Stimulated activated CD8-positive, alpha-beta memory T cell treated with anti-CD3 and anti-CD28 coated beads, Interleukin-4, amount 100 ng/mL, for 24 hours (primary cell): ENCODE measurements around the gene HEXIM1.

Experiments
- DNase-seq: peaks from one replicate; pipeline ENCODE4 v3.0.0-alpha.2; 2020; ENCODE audit warnings: low read depth

The HEXIM1 gene

GRCh38 chr17:45129940-45130680 is 18.2 kb upstream of the HEXIM1 start:
- no peak for DNase-seq

GRCh38 chr17:45130681-45131615 is 17.3 kb upstream of the HEXIM1 start:
- DNase-seq = no peak

- no peak for DNase-seq
Observed at GRCh38 chr17:45131616-45132319, 16.5 kb upstream of the HEXIM1 start.

DNA sequence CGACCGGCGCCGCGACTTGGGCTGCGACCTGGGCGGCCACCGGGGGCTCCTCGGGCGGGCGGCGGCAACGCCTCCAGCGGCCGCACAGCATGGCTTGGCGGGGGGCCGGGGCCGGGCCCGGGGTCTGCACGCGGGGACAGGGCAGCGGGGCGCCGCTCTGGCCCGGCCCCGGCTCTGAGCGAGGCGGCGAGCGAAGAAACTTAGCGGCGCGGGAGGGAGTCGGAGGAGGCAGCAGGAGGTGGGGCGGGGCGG is 16.0 kb upstream of the HEXIM1 start, which contains the start of gene PLCD3:
TSS of gene PLCD3 (minus strand) at position 196 of the 252 bp plus-strand sequence. CDS start at position 91, 105 bp downstream.
- DNase-seq = no peak

DNA sequence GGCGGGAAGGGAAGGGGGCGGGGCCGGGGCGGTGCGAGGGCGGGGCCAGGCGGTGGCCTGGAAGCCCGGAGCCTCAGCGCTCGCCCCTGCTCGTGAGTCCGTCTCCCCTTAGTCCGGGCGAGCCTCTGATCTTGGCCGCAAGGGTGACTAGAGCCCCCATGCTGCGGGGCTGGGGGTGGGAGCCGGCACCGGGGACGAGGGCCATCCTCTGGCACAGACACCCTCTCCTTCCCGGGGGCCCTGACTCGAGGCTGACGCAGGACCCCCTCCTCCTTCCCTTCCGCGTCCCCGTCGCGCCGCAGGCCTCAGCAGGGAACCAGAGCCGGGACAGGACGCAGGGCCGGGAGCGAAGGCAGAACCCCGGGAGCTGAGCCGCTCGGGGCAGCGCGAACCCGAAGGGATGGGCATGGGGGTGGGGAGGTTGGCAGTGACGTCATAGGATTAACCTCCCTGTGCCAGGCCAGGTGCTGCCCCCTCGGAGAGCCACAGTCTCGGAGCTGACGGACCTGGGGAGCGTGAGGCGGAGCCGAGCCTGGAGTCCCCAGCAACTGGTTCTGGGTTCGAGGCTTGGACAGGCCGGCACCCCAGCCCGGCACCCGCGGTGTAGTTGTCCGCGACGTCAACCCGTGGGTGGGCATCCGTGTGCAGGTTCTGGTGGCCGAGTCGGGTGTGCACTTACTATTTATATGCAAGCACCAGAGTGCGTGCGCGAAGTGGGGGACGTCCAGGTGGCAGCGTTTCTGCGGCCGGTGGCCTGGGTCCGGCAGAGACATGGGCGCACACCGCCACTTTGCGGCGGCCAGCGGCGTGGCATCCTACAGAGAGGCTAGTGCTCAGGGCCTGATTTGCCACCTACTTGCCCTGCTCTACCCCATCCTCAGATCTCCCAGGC is 15.5 kb upstream of the HEXIM1 start:
- peak; percentile 47 for DNase-seq

DNA sequence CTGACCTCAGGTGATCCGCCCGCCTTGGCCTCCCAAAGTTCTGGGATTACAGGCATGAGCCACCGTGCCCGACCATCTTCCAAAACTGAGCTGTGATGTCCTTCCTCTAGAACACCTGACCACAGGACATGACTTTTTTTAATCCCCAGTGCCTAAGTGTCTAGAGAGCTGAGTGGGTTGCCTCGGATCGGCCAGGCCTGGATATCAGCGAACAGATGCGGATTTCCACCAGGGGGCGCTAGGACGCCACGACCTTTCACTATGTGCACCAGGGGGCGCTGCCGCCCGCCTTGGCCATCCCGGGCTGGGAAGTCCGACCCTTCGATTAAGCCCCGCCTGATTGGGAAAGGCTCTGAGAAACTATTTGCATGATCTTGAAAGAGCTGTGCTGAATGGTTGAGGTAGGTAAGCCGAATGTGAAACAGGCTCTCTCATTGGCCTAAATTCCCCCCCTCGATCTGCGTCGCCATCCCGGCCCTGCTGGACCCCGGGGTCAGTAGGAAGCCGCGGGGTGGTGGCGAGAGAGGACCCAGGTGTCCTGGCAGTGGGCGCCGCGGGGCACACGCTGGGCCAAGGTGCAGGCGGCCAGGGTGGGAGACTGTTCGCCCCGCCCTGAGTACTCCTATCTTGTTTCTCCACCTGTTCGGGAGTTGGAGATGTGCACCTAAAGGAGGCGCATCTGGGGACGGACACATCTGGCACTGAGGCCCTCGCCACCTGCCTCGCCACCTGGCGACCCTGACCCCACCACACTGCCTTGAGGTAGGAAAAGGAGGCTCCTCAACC is 12.9 kb upstream of the HEXIM1 start, which contains the start of gene ACBD4:
TSS of gene ACBD4 (plus strand) at position 496 of the 786 bp plus-strand sequence. CDS start 458 bp downstream, outside the sequence.
- DNase-seq = peak; percentile 93

- DNase-seq = no peak
Observed at GRCh38 chr17:45135978-45136791, 12.1 kb upstream of the HEXIM1 start.

GRCh38 chr17:45136846-45137560 is 11.3 kb upstream of the HEXIM1 start:
- DNase-seq = no peak

DNA sequence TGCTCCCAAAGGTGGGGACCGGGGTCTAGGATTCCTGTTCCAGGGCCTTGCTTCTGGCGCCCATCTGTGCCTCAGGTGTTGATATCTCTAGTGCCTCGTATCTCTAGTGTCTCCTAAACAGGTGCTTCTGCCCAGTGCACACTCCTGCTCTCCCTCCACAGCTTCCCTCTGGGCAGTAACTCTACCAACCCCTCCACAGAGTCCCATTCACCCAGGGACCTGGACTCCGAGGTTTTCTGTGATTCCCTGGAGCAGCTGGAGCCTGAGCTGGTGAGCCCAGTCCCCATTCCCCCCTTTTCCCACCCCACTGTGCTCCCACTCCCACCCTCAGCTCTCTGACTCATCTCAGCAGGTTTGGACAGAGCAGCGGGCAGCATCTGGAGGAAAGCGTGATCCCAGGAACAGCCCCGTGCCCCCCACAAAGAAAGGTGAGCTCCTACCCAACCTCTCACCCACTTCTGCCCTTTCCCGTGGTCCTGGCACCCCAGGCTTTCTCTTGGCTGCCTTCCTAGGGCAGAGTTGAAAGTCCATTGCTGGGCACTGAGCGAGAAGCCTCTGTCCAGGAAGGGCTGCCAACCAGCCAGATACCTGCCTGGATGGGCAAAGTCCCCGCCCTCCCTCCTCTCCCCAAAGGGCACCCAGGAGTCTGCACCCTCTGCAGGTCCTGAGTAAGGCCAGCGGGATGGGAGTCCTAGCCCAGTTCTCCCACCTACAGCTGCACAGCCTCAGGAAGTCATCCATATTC is 10.5 kb upstream of the HEXIM1 start:
- no peak for DNase-seq

DNA sequence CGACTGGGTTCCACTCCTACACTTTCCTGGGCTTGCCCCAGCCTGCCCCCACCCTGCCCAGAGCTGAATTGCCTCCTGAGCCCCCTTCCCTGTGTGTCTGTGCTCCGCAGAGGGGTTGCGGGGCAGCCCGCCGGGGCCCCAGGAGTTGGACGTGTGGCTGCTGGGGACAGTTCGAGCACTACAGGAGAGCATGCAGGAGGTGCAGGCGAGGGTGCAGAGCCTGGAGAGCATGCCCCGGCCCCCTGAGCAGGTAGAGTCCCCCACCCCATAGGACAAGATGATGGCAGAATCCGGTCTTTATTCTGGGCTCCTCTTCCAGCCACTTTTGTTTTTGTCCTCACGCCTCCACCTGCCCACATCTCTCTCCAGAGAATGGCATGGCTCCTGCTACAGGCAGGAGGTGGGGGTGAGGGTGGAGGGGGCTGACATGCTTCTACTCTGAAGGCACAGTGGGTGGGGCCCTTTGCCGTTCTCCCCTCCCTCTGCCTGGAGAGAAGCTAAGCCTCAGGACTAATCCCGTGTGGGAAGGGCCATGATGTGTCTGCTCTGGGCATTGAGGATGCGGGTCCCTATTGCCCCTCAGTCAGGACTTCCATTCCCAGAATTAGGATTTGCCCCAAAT is 9.3 kb upstream of the HEXIM1 start:
- no peak for DNase-seq

DNA sequence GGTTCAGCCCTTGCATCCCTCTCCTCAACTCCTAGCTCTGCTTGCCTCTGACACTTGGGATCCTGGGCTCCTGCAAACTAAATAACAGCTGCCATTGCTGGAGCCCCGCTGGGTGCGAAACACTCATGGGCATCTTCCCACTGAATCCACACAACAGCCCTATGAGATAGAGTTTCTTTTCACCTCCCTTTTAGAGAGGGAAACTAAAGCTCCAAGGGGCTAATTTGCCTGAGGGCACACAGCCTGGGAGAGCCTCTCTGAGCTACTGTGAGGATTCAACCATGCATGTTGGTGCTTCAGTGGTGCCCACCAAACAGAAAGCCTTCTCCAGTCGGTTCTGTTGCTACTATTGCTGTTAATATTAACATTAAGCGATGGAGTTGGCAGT is 8.7 kb upstream of the HEXIM1 start:
- DNase-seq = no peak

DNA sequence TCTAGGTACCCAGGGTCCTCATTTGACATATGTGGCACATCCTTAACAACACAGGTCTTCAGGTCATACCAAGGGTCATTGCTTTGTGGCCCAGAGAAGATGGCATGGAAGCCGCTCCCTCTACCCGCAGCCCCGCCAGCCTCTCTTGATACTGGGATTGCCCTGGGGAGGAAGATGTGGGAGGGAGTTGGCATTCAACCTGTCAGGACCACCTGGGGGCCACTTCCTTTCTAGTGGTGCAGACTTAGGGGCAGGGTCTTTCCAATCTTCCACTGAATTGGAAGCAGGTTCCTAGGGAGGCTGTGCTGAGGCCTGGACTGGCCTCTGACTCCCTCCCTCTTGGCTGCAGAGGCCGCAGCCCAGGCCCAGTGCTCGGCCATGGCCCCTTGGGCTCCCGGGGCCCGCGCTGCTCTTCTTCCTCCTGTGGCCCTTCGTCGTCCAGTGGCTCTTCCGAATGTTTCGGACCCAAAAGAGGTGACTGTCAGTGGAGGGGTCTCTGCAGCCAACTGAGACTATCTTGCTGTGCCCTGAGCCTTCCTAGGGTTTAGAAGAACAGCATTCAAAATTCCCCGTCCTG is 5.1 kb upstream of the HEXIM1 start:
- no peak for DNase-seq

DNA sequence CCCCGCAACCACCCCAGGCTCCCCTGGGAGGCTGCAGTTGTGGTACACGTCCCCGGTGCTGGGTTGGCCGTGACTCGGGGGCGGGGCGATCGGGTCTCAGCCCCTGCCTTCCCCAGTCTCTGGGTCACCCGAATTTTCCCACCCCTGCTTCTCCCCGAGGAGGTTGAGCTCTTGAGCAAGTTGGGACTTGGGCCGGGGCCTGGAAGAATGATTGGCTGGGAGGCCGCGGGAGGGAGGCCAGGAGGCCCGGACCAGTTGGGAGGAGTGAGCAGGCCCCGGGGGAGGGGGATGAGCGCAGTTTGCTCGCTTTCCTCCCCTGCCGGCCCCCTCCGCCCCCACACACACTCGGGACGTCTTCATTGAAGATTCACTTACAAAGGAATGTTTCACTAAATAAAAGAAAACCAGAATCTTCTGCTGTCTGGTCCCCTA is 4.5 kb upstream of the HEXIM1 start:
- DNase-seq = no peak

DNA sequence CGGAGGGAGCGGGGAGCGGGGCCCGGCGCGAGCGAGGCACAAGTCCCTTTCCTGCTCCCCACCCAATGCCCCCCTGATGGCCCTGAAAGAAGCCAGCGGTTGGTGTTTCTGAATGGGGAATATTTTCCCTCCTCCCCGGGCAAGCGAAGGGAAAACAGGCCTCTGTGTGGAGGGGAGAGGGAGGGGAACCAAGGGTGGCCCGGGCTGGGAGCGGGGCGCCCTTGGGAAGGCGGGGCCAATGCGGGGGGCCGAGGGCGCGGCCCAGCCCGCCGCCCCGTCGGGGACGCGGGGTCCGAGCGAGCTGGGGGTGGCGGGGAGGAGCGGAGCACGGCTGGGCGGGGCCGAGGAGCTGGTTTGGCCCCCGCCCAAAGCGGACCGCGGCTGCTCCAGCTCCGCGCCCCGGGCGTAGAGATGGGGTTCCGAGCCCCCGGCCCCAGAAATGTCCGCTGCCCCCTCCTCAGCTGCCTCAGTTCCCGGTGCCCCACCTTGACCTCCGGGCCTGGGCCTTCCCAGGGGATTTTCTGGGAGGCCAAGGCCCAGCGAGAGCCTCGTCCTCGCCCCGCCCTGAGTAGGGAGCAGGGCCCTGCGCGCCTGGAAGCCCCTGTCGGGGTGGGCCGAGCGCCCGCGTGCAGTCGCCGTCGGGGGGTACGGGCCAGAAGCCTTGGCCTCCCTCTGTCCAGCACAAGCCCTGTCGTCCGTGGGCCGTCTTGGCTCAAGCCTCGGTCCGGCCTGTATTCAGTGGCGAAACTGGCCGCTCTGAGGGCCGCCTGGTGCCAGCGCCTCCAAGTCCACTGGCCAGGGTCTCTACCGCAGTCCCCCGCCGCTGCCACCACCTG is 3.9 kb upstream of the HEXIM1 start:
- no peak for DNase-seq

DNA sequence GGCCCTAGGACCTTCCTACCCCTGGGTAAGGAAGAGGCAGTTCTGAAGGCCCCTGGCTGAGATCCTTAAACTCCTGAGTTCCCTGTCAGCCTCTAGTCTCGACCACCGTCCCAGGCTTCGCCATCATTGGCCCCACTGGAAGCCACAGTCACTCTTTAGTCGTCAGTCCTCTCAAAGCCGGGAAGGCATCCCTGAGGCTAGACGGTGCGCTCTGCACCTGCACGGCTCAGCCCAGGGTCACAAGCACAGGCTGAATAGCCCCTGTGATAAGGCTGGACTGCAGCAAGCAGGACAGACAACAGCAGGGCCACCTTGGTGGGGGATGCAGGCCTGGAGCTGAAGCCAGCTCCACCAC is 3.3 kb upstream of the HEXIM1 start:
- DNase-seq = no peak

DNA sequence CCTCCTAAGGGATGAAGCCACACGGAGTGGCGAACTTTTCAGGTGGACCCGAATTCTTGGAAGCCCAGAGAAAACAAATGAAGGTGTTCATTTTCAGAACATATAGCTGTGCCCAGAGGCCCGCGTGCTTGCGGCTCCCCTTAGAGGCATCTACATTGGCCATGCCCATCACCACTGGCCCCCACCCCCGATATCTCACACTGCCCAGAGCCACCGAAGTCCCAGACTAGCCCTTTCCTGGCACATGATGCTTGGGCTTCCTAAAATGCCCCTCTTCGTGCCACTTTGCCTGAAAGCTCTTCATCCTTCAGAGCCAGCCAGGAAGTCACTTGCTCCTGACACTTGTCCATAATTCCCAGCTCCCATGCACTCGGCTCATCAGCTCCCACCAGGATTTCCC is 2.1 kb upstream of the HEXIM1 start:
- no peak for DNase-seq

DNA sequence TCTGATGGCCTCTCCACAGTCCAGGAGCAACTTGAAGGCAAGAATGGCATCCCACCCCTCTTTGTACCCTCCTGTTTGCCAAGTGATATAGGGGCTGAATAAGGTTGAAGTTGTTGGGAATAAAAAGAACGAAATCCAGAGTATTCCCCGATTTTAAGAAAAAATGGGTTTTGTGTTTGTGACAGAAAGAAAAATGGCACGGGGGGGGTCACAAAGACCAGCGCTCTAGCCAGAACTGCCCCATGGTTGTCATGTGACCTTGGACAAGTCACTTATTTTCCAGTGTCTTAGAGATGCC is 1.7 kb upstream of the HEXIM1 start:
- DNase-seq = no peak
